H1 (cell line): ENCODE data around the gene ZNF221. TPM values are rescaled to one million over a fixed set of nuclear protein-coding genes. Genes with fewer than 3 reads are reported as not detected.

Source experiments
- CTCF ChIA-PET: fragments of 300-600 bp; sonication (Branson Sonifier 250); formaldehyde crosslinking; loops from one replicate; lab custom pipeline; 2021; ENCODE audit not compliant: partially characterized antibody; lab: Charles Lee
- POLR2A ChIA-PET: fragments of 300-600 bp; sonication (Branson Sonifier 250); formaldehyde crosslinking; loops from one replicate; lab custom pipeline; 2021; ENCODE audit warnings: inconsistent platforms; ENCODE audit not compliant: partially characterized antibody; lab: Charles Lee
- DNase-seq, 2 experiments: peaks; one replicate each; pipeline versions ENCODE4 v3.0.0 to v3.0.0-alpha.2; 2010 to 2022; ENCODE audit warnings: low spot score in 2 of 2, low read depth in 1 of 2, mixed read lengths in 1 of 2
- FAIRE-seq: peaks from 2 replicates; lab custom pipeline; 2011; peaks lifted over from hg19 to GRCh38; lab: Jason Lieb, UNC
- H2AFZ ChIP-seq: 2 replicates; pipeline ENCODE4 v1.8.1; 2012; ENCODE audit warnings: low read length, inconsistent platforms
- H2AK5ac ChIP-seq: 2 replicates; pipeline ENCODE4 v1.6.1; 2013; ENCODE audit warnings: low read depth, low read length
- H2BK120ac ChIP-seq: replicated peaks from 2 replicates; pipeline ENCODE3; 2013; ENCODE audit warnings: low read depth, low read length, inconsistent platforms
- H2BK12ac ChIP-seq: 2 replicates; pipeline ENCODE4 v1.6.1; 2013; ENCODE audit warnings: low read depth, low read length
- H2BK15ac ChIP-seq: 2 replicates; pipeline ENCODE4 v1.6.1; 2013; ENCODE audit warnings: low read length
- H2BK20ac ChIP-seq: 2 replicates; pipeline ENCODE4 v1.6.1; 2013; ENCODE audit warnings: low read length
- H2BK5ac ChIP-seq: 2 replicates; pipeline ENCODE4 v1.6.1; 2013; ENCODE audit warnings: low read depth, low read length
- H3K14ac ChIP-seq: 2 replicates; pipeline ENCODE4 v1.6.1; 2013; ENCODE audit warnings: inconsistent platforms; ENCODE audit not compliant: insufficient read length
- H3K18ac ChIP-seq: 2 replicates; pipeline ENCODE4 v1.6.1; 2013; ENCODE audit warnings: low read length; ENCODE audit errors: extremely low read depth
- H3K23ac ChIP-seq: 2 replicates; pipeline ENCODE4 v1.6.1; 2013; ENCODE audit warnings: inconsistent platforms; ENCODE audit not compliant: insufficient read length
- H3K23me2 ChIP-seq: 2 replicates; pipeline ENCODE4 v1.6.1; 2013; ENCODE audit warnings: low read depth, low read length
- H3K27ac ChIP-seq: 2 replicates; pipeline ENCODE4 v1.6.1; 2011; ENCODE audit warnings: low read depth, low read length, inconsistent platforms
- H3K27me3 ChIP-seq, 4 experiments: replicated peaks in 1 of 4; 1 replicate in 1 of 4; 2 replicates in 3 of 4; pipeline versions ENCODE4 v1.6.1 to v1.8.1; 2011 to 2013; ENCODE audit warnings: low read length in 3 of 4, mild to moderate bottlenecking in 3 of 4, inconsistent platforms in 2 of 4, mixed read lengths in 2 of 4, moderate library complexity in 1 of 4; ENCODE audit not compliant: control insufficient read depth in 3 of 4, insufficient read depth in 3 of 4; ENCODE audit errors: extremely low read depth in 1 of 4
- H3K36me3 ChIP-seq, 4 experiments: 2 replicates each; pipeline versions ENCODE4 v1.6.1 to v1.8.1; 2011 to 2013; ENCODE audit warnings: mild to moderate bottlenecking in 4 of 4, low read length in 3 of 4, moderate library complexity in 2 of 4, control low read depth in 1 of 4, inconsistent platforms in 1 of 4; ENCODE audit not compliant: insufficient read depth in 4 of 4, control insufficient read depth in 2 of 4
- H3K4ac ChIP-seq: replicated peaks from 2 replicates; pipeline ENCODE3; 2013; ENCODE audit warnings: low read length, low read depth, mixed read lengths, inconsistent platforms; ENCODE audit not compliant: insufficient read length
- H3K4me1 ChIP-seq, 4 experiments: replicated peaks in 1 of 4; 1 replicate in 1 of 4; 2 replicates in 3 of 4; pipeline versions ENCODE4 v1.6.1 to v1.8.1; 2011 to 2013; ENCODE audit warnings: low read length in 3 of 4, inconsistent platforms in 2 of 4, mixed read lengths in 1 of 4; ENCODE audit not compliant: insufficient read depth in 4 of 4, control insufficient read depth in 3 of 4
- H3K4me2 ChIP-seq, 2 experiments: 2 replicates each; pipeline versions ENCODE4 v1.6.1 to v1.8.1; 2011 to 2013; ENCODE audit warnings: low read depth in 2 of 2, low read length in 2 of 2, control low read depth in 1 of 2, inconsistent platforms in 1 of 2, mild to moderate bottlenecking in 1 of 2; ENCODE audit not compliant: insufficient read depth in 1 of 2
- H3K4me3 ChIP-seq, 4 experiments: fragments of 200-600, 300-600 bp in 1 of 4; sonication (generic), shearing (Covaris generic), sonication (Bioruptor Twin) in 1 of 4; 2 replicates each; pipeline versions ENCODE4 v1.5.1 to v1.8.1; 2011 to 2016; ENCODE audit warnings: low read length in 4 of 4, low read depth in 3 of 4, control low read depth in 2 of 4, inconsistent platforms in 2 of 4, mild to moderate bottlenecking in 2 of 4, mixed read lengths in 1 of 4, moderate library complexity in 1 of 4; ENCODE audit not compliant: insufficient read depth in 2 of 4; ENCODE audit errors: extremely low read depth in 1 of 4
- H3K56ac ChIP-seq: replicated peaks from 2 replicates; pipeline ENCODE3; 2013; ENCODE audit warnings: low read depth, mild to moderate bottlenecking, mixed read lengths, low read length, inconsistent platforms; ENCODE audit not compliant: insufficient read length
- H3K79me1 ChIP-seq: 2 replicates; pipeline ENCODE4 v1.6.1; 2013; ENCODE audit warnings: low read depth, low read length, control low read depth
- H3K79me2 ChIP-seq, 2 experiments: 2 replicates each; pipeline versions ENCODE4 v1.6.1 to v1.8.1; 2012 to 2013; ENCODE audit warnings: low read length in 2 of 2, mild to moderate bottlenecking in 2 of 2, inconsistent platforms in 1 of 2; ENCODE audit not compliant: insufficient read depth in 2 of 2, control insufficient read depth in 1 of 2
- H3K9ac ChIP-seq, 4 experiments: replicated peaks in 1 of 4; 1 replicate in 1 of 4; 2 replicates in 3 of 4; pipeline versions ENCODE4 v1.6.1 to v1.8.1; 2011 to 2013; ENCODE audit warnings: low read depth in 3 of 4, low read length in 3 of 4, control low read depth in 2 of 4, mild to moderate bottlenecking in 2 of 4, moderate library complexity in 2 of 4, inconsistent platforms in 1 of 4; ENCODE audit errors: extremely low read depth in 1 of 4
- H3K9me3 ChIP-seq, 2 experiments: 2 replicates each; pipeline versions ENCODE4 v1.6.1 to v1.8.1; 2012 to 2013; ENCODE audit warnings: mild to moderate bottlenecking in 2 of 2, moderate library complexity in 2 of 2, control low read depth in 1 of 2, inconsistent platforms in 1 of 2, low read depth in 1 of 2, low read length in 1 of 2, mixed read lengths in 1 of 2; ENCODE audit not compliant: insufficient read depth in 2 of 2
- H4K20me1 ChIP-seq, 2 experiments: replicated peaks in 1 of 2; 2 replicates each; pipeline versions ENCODE3 to v1.8.1; 2011 to 2013; ENCODE audit warnings: inconsistent platforms in 2 of 2, low read length in 2 of 2, mild to moderate bottlenecking in 1 of 2; ENCODE audit not compliant: insufficient read depth in 2 of 2, control insufficient read depth in 1 of 2
- H4K5ac ChIP-seq: 2 replicates; pipeline ENCODE4 v1.6.1; 2013; ENCODE audit warnings: low read length, low read depth, mixed read lengths, inconsistent platforms; ENCODE audit not compliant: insufficient read length
- H4K8ac ChIP-seq: 2 replicates; pipeline ENCODE4 v1.8.0; 2013; ENCODE audit warnings: mild to moderate bottlenecking, moderate library complexity, low read length, inconsistent platforms; ENCODE audit not compliant: insufficient read depth; ENCODE audit errors: extremely low read depth
- H4K91ac ChIP-seq: replicated peaks from 2 replicates; pipeline ENCODE3; 2013; ENCODE audit warnings: low read length, mixed read lengths, inconsistent platforms; ENCODE audit not compliant: insufficient read length
- CBX8 ChIP-seq: fragments of 300-800, 300-1000 bp; sonication (generic); IDR thresholded peaks from 2 replicates; pipeline ENCODE4 v1.7.1; 2016; ENCODE audit warnings: low read depth, low read length, borderline replicate concordance
- CEBPB ChIP-seq: IDR thresholded peaks from 2 replicates; pipeline ENCODE4 v1.6.1; 2012; ENCODE audit warnings: low read depth, low read length
- GTF2F1 ChIP-seq: IDR thresholded peaks from 2 replicates; pipeline ENCODE4 v1.6.1; 2012; ENCODE audit warnings: low read depth, low read length, improper control_type of control experiment, borderline replicate concordance
- POU5F1 ChIP-seq: IDR thresholded peaks from 2 replicates; pipeline ENCODE4 v1.6.1; 2011; ENCODE audit warnings: low read depth, mild to moderate bottlenecking, low read length, moderate library complexity
- SIRT6 ChIP-seq: IDR thresholded peaks from one replicate; pipeline ENCODE4 v1.7.1; 2012; ENCODE audit warnings: low read length, inconsistent platforms
- SP2 ChIP-seq: IDR thresholded peaks from 2 replicates; pipeline ENCODE4 v1.6.1; 2012; ENCODE audit warnings: mild to moderate bottlenecking, low read length, inconsistent platforms
- SUZ12 ChIP-seq: fragments of 200-600 bp; sonication (generic); IDR thresholded peaks from 2 replicates; pipeline ENCODE4 v1.6.1; 2012; ENCODE audit warnings: mild to moderate bottlenecking, inconsistent platforms, low read length, moderate library complexity, mixed read lengths
- USF2 ChIP-seq: IDR thresholded peaks from 2 replicates; pipeline ENCODE4 v1.6.1; 2011; ENCODE audit warnings: low read length, improper control_type of control experiment
- WGBS, 2 experiments: shearing (Covaris generic) in 1 of 2; methylation state at CpG; one replicate each; pipeline versions ENCODE4 v1.1.6 to v1.1.7; 2013 to 2015; ENCODE audit warnings: low lambda C conversion rate in 2 of 2, mixed read lengths in 2 of 2, inconsistent platforms in 1 of 2, low coverage in 1 of 2, missing lambda C conversion rate in 1 of 2; ENCODE audit not compliant: insufficient replicate concordance in 2 of 2, insufficient coverage in 1 of 2, insufficient read length in 1 of 2; ENCODE audit errors: extremely low coverage in 1 of 2, missing lambda C conversion rate in 1 of 2; 5-methylcytosine and 5-hydroxymethylcytosine counted together
- polyA plus RNA-seq, 7 experiments: library from polyadenylated mRNA; depleted of rRNA in 3 of 7; stranded (reverse) in 5 of 7; unstranded in 2 of 7; fragments of >200 nt in 5 of 7; fragments of 200-250 nt in 2 of 7; gene quantifications; 1 replicate in 5 of 7; 2 replicates in 1 of 7; 4 replicates in 1 of 7; pipeline versions ENCODE4 v1.2.1 to v1.2.3, GENCODE V29; 2011 to 2013; ENCODE audit warnings: missing spikeins in 2 of 7, mixed read lengths in 2 of 7
- total RNA-seq: library from RNA; stranded (reverse); fragmentation: NEBNext Ultra II Directional; extraction: Animal tissue kit (Norgen Biotek cat#: 25700); gene quantifications from 2 replicates; pipeline ENCODE4 v1.2.1, GENCODE V29; 2021

ZNF221 gene
- total and polyA plus RNA-seq, 2 of the 8 experiments (the other 6 are each of a cell fraction or from before 2014, with no cell fraction given), result 0.50 to 8.4 TPM

- Histone ChIP-seq H3K79me2 (no peaks in the 10 kb centered on the region), H2BK15ac (no peak overlapping the region), H3K27me3 (no peaks in the 10 kb centered on the region), H2BK20ac (no peak overlapping the region), H3K79me1 (no peaks in the 10 kb centered on the region), H3K4ac (no peak overlapping the region), H2BK5ac (no peak overlapping the region), H3K23ac (no peak overlapping the region), H4K8ac (peak overlapping the region; percentile 35; the same call in 1 of the 2 replicates), H4K20me1 (no peaks in the 10 kb centered on the region), H2BK120ac (no peak overlapping the region), H3K23me2 (peaks cover 4% of the 10 kb centered on the region; the same call in 1 of the 2 replicates), H3K4me1 (no peaks in the 10 kb centered on the region; a peak in 1 of 7 replicates), H2AFZ (no peak overlapping the region), H3K9me3 (peaks cover 0 to 4% of the 10 kb centered on the region in 2 experiments; a peak in 1 of 4 replicates), H2BK12ac (no peak overlapping the region), H3K4me2 (no peak overlapping the region), H3K36me3 (peaks cover 0 to 14% (median 8%) of the 10 kb centered on the region in 4 experiments; a peak in 6 of 8 replicates), H3K9ac (no peak overlapping the region), H4K5ac (no peak overlapping the region), H2AK5ac (no peak overlapping the region), H3K18ac (no peak overlapping the region), H4K91ac (no peak overlapping the region), H3K27ac (no peak overlapping the region), H3K4me3 (no peak overlapping the region), H3K56ac (no peak overlapping the region), H3K14ac (no peak overlapping the region)
- DNase-seq (no peak), FAIRE-seq (no peak)
- ChIA-PET POLR2A (no interaction called here), CTCF (interaction anchor here (0.7 kb wide), 1 partner anchor 1654 kb away, joined by 3 read pairs; no protein-coding TSS in a partner anchor)
- 86% methylated on average over 10 of the region's 10 CpGs; no CpG with 5 or more reads in 1 of the 2 experiments for WGBS, 2 experiments
- no peak for TF ChIP-seq GTF2F1
- no peak for TF ChIP-seq CEBPB
- TF ChIP-seq POU5F1, result no peak
- TF ChIP-seq SUZ12, result no peak
- no peak for TF ChIP-seq SIRT6
- TF ChIP-seq SP2, result no peak
- TF ChIP-seq CBX8, result no peak
- TF ChIP-seq USF2, result no peak
Observed at GRCh38 chr19:43997631-43998290, 46.7 kb downstream of the ZNF221 start.
